Thyroid gland (tissue), 4 donors: ENCODE results near the gene AMBP.

Experiments used
- POLR2A ChIP-seq, 2 donors: fragments of 450-650 bp; IDR thresholded peaks; one replicate each; pipeline ENCODE4 v1.6.1; 2017; ENCODE audit warnings: antibody characterized with exemption in 2 of 2, mild to moderate bottlenecking in 2 of 2, moderate library complexity in 1 of 2
- TF ChIP-seq, protein P1 (sequence below), 6 experiments: fragments of 200-600 bp in 3 of 6; fragments of 450-650 bp in 3 of 6; sonication (generic) in 3 of 6; IDR thresholded peaks; one replicate each; pipeline ENCODE4 v1.5.1; 2016 to 2019; ENCODE audit warnings: antibody characterized with exemption in 6 of 6, mild to moderate bottlenecking in 2 of 6, inconsistent platforms in 1 of 6, moderate library complexity in 1 of 6

DNA sequence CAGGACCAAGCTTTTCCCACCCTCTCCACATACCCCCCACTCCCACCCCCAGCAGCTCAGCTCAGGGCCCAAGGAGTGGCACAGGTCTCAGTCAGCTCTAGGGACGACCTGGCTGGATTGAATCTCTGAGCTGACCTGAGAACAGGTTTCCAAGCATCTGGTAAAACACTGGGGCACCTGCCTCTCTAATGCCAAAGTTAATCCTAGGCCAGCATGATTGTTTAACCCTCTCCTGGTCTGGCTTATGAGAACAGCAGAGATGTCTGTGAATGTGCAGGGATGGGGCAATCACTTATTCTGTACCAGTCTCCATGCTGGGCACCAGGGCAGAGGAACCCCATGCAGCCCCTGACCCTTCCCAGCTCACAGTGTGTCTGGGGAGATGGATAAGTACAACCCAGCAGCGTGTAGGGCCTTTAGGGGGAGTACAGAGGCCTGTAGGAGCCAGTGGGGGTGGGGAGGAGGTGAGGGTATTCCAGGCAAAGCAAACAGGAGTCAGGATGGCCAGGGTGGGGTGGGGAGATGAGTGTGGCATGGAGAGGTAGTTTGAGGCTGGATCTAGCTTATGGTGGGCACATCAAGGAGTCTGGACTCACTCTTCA is 21.7 kb upstream of the AMBP start:
- TF ChIP-seq, protein P1, sequence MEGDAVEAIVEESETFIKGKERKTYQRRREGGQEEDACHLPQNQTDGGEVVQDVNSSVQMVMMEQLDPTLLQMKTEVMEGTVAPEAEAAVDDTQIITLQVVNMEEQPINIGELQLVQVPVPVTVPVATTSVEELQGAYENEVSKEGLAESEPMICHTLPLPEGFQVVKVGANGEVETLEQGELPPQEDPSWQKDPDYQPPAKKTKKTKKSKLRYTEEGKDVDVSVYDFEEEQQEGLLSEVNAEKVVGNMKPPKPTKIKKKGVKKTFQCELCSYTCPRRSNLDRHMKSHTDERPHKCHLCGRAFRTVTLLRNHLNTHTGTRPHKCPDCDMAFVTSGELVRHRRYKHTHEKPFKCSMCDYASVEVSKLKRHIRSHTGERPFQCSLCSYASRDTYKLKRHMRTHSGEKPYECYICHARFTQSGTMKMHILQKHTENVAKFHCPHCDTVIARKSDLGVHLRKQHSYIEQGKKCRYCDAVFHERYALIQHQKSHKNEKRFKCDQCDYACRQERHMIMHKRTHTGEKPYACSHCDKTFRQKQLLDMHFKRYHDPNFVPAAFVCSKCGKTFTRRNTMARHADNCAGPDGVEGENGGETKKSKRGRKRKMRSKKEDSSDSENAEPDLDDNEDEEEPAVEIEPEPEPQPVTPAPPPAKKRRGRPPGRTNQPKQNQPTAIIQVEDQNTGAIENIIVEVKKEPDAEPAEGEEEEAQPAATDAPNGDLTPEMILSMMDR (IDR thresholded peaks at IDR 0.05) = no peak
- TF ChIP-seq POLR2A (IDR thresholded peaks at IDR 0.05) = no peak
